ENCODE results near the gene ADGRL2.
A peak's percentile ranks its signal among the peaks of the same experiment; 100 is the strongest.

Gene ADGRL2

DNA sequence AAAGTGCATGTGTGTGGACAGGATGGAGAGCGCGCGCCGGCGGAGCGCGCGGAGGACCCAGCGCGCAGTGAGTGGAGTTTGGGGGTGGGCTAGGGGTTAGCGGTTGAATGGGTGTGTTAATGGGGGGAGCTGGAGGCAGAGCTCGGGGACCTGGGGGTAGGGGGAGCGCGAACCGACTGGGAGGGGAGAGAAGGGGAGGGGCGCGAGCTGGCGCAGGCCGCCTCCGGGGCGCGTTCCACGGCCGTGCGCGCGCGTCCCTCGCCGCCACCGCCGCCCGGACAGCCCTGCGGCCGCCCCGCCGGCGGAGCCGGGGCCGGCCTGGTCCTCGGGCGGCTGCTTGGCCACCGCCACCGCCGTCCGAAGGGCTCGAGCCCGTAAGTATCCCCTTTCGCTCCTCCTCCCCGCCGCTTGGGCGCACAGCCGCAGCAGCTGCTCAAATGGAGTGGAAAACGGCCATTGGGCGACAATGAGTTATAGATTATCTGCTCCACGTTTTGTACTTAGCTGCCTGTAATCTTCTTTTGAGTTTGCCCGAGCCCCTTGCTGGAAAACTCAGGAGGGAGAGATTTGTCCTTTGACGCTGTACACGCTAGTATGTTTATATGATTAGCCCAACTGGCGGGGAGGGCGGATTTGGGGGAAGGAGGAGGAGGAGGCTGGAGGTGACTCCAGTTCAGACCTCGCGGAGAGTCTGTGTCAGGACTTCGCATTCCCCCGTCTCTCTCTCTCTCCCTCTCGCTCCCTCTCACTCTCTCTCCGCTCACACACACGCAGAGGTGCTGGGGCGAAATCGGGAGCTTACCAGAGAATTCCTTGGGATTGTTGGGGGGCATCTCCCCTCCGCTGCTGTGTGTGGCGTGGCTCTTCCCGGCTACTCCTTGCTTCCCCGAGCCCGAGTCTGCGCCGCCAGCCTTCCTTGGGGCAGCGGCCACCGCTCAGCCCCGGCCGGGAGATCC, at the start of gene ADGRL2:
Gene ADGRL2 (plus strand): TSS at position 240 of the 956 bp plus-strand sequence. CDS start 36,051 bp downstream, outside the sequence.
- Histone ChIP-seq H3K27ac (no peak within 1 kb of the TSS), H3K4me1 (ENCODE audit: low read depth, poor library complexity, severe bottlenecking) (no peaks in the 10 kb centered on the region), H3K36me3 (ENCODE audit: insufficient read depth) (no peaks in the 10 kb centered on the region), H3K79me2 (ENCODE audit: insufficient read depth, low read depth) (no peaks in the 10 kb centered on the region), H3K27me3 (ENCODE audit: insufficient read depth, low read depth) (no peaks in the 10 kb centered on the region), H4K20me1 (ENCODE audit: insufficient read depth) (no peaks in the 10 kb centered on the region), H3K4me2 (peak within 1 kb of the TSS; percentile 41), H2AFZ (ENCODE audit: low read depth) (peak within 1 kb of the TSS; percentile 89), H3K4me3 (IDR thresholded peaks at IDR 0.05; ENCODE audit: insufficient read depth, low read depth, low read length) (peak within 1 kb of the TSS; percentile 68), H3K9ac (no peak within 1 kb of the TSS)
- TF ChIP-seq, protein P1, sequence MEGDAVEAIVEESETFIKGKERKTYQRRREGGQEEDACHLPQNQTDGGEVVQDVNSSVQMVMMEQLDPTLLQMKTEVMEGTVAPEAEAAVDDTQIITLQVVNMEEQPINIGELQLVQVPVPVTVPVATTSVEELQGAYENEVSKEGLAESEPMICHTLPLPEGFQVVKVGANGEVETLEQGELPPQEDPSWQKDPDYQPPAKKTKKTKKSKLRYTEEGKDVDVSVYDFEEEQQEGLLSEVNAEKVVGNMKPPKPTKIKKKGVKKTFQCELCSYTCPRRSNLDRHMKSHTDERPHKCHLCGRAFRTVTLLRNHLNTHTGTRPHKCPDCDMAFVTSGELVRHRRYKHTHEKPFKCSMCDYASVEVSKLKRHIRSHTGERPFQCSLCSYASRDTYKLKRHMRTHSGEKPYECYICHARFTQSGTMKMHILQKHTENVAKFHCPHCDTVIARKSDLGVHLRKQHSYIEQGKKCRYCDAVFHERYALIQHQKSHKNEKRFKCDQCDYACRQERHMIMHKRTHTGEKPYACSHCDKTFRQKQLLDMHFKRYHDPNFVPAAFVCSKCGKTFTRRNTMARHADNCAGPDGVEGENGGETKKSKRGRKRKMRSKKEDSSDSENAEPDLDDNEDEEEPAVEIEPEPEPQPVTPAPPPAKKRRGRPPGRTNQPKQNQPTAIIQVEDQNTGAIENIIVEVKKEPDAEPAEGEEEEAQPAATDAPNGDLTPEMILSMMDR (conservative IDR thresholded peaks at IDR 0.05; ENCODE audit: low read depth, low read length): no peak

DNA sequence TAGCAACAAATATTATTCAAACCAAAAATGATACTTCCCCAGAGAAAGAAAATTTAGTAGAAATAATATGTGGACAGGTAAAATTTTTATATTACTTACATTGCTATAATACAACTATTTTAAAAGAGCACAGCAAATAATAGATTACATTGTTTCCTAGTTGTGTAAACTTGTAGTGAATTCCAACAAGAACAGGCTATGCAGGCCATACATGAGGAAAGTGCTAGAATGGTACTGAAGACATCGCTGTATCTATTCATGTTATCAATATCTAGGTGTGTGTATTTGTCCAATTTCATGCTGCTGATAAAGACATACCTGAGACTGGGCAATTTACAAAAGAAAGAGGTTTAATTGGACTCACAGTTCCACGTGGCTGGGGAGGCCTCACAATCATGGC, 47.9 kb upstream of the ADGRL2 start:
- TF ChIP-seq, protein P1 (conservative IDR thresholded peaks at IDR 0.05; ENCODE audit: low read depth, low read length): no peak
- Histone ChIP-seq H4K20me1 (ENCODE audit: insufficient read depth) (no peaks in the 10 kb centered on the region), H3K27ac (no peak overlapping the region), H3K4me1 (ENCODE audit: low read depth, poor library complexity, severe bottlenecking) (no peaks in the 10 kb centered on the region), H3K36me3 (ENCODE audit: insufficient read depth) (no peaks in the 10 kb centered on the region), H3K27me3 (ENCODE audit: insufficient read depth, low read depth) (no peaks in the 10 kb centered on the region), H3K4me3 (IDR thresholded peaks at IDR 0.05; ENCODE audit: insufficient read depth, low read depth, low read length) (no peak overlapping the region), H3K9ac (no peak overlapping the region), H3K79me2 (ENCODE audit: insufficient read depth, low read depth) (no peaks in the 10 kb centered on the region), H2AFZ (ENCODE audit: low read depth) (no peak overlapping the region), H3K4me2 (no peak overlapping the region)

DNA sequence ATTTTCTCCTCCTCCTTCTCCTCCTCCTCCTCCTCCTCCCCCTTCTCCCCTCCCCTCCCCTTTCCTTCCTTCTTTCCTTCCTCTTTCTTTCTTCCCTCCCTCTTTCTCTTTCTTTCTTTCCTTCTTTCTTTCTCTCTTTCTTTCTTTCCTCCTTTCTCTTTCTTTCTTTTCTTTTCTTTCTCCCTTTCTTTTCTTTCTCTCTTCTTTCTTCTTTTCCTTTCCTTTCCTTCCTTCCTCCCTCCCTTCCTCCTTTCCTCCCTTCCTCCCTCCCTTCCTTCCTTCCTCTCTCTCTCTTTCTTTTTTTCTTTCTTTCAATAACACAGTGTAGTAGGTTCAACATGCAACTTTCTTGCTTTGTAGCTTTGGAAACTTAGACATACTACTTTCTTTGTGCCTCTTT, 46.3 kb upstream of the ADGRL2 start:
- H3K79me2 ChIP-seq (ENCODE audit: insufficient read depth, low read depth): no peaks in the 10 kb centered on the region
- H3K27ac ChIP-seq: no peak overlapping the region
- no peaks in the 10 kb centered on the region for H3K4me1 ChIP-seq (ENCODE audit: low read depth, poor library complexity, severe bottlenecking)
- no peak overlapping the region for H3K4me3 ChIP-seq (IDR thresholded peaks at IDR 0.05; ENCODE audit: insufficient read depth, low read depth, low read length)
- H3K4me2 ChIP-seq: no peak overlapping the region
- no peak overlapping the region for H3K9ac ChIP-seq
- no peaks in the 10 kb centered on the region for H4K20me1 ChIP-seq (ENCODE audit: insufficient read depth)
- H3K27me3 ChIP-seq (ENCODE audit: insufficient read depth, low read depth): no peaks in the 10 kb centered on the region
- TF ChIP-seq, protein P1 (conservative IDR thresholded peaks at IDR 0.05; ENCODE audit: low read depth, low read length): no peak
- H2AFZ ChIP-seq (ENCODE audit: low read depth): no peak overlapping the region
- no peaks in the 10 kb centered on the region for H3K36me3 ChIP-seq (ENCODE audit: insufficient read depth)

DNA sequence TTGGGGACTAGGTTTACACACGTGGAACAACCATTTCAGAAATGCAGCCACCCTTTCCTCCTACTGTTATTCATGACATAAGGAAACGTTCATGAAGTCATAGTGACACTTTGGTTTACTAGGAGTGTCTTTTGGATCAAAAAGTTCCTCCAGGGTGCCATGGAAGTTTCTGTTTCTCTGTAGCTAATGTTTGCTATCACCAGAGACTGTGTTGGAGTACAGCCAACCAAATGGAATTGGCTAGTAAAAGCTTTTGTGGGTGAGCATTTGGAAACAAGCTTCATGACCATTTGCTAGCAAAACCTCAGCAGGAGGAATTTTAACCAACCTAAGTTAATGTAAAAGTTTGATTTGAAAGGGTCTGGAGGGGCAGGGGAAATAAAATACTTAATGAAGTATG, 43.9 kb upstream of the ADGRL2 start:
- no peaks in the 10 kb centered on the region for H4K20me1 ChIP-seq (ENCODE audit: insufficient read depth)
- H3K36me3 ChIP-seq (ENCODE audit: insufficient read depth): no peaks in the 10 kb centered on the region
- H2AFZ ChIP-seq (ENCODE audit: low read depth): no peak overlapping the region
- H3K79me2 ChIP-seq (ENCODE audit: insufficient read depth, low read depth): no peaks in the 10 kb centered on the region
- no peaks in the 10 kb centered on the region for H3K4me1 ChIP-seq (ENCODE audit: low read depth, poor library complexity, severe bottlenecking)
- no peaks in the 10 kb centered on the region for H3K27me3 ChIP-seq (ENCODE audit: insufficient read depth, low read depth)
- H3K4me3 ChIP-seq (IDR thresholded peaks at IDR 0.05; ENCODE audit: insufficient read depth, low read depth, low read length): no peak overlapping the region
- H3K4me2 ChIP-seq: no peak overlapping the region
- no peak overlapping the region for H3K27ac ChIP-seq
- no peak overlapping the region for H3K9ac ChIP-seq
- TF ChIP-seq, protein P1 (conservative IDR thresholded peaks at IDR 0.05; ENCODE audit: low read depth, low read length): no peak

All from KMS-11 (cell line).